ENCODE measurements around the gene AK9. TPM values are rescaled to one million over a fixed set of nuclear protein-coding genes. Genes with fewer than 3 reads are reported as not detected.

The AK9 gene
- total and polyA plus RNA-seq, 11 donors: 6.6 to 17.0 (median 9.1) TPM

- ATAC-seq (no peak), DNase-seq (no peak)
- peaks cover 0 to 6% (median 0%) of the 10 kb centered on the region in 12 donors for H3K9me3 ChIP-seq
- TF ChIP-seq CTCF (IDR thresholded peaks at IDR 0.05): no peak
- TF ChIP-seq POLR2A (IDR thresholded peaks at IDR 0.05): no peak
- H3K27ac ChIP-seq: no peak overlapping the region
- H3K4me3 ChIP-seq: no peak overlapping the region
- intact Hi-C loops (cut with DNase I): no loop called here
- H3K27me3 ChIP-seq: no peaks in the 10 kb centered on the region
- 94 to 100% (median 99%) methylated on average over 1 of the region's 1 CpG for WGBS, 4 donors
- H3K36me3 ChIP-seq: peaks cover 0 to 9% (median 0%) of the 10 kb centered on the region in 9 donors
- H3K4me1 ChIP-seq: no peaks in the 10 kb centered on the region
These were observed 79.5 kb downstream of the AK9 start for GRCh38 chr6:109611502-109611901.

GRCh38 chr6:109610590-109610989 lies 80.4 kb downstream of the AK9 start:
- H3K4me1 ChIP-seq: no peaks in the 10 kb centered on the region
- intact Hi-C loops (cut with DNase I): no loop called here
- no peak overlapping the region for H3K27ac ChIP-seq
- H3K4me3 ChIP-seq: no peak overlapping the region
- DNase-seq (no peak), ATAC-seq (no peak)
- 80 to 92% (median 85%) methylated on average over 2 of the region's 2 CpGs for WGBS, 4 donors
- H3K9me3 ChIP-seq: peaks cover 0 to 6% (median 0%) of the 10 kb centered on the region in 12 donors
- peaks cover 0 to 9% (median 0%) of the 10 kb centered on the region in 9 donors for H3K36me3 ChIP-seq
- TF ChIP-seq POLR2A (IDR thresholded peaks at IDR 0.05): no peak
- TF ChIP-seq CTCF (IDR thresholded peaks at IDR 0.05): no peak
- H3K27me3 ChIP-seq: no peaks in the 10 kb centered on the region

GRCh38 chr6:109609737-109610136 lies 81.3 kb downstream of the AK9 start:
- Histone ChIP-seq H3K27me3 (no peaks in the 10 kb centered on the region), H3K27ac (no peak overlapping the region), H3K36me3 (peaks cover 0 to 9% (median 0%) of the 10 kb centered on the region in 9 donors), H3K9me3 (peaks cover 0 to 6% (median 0%) of the 10 kb centered on the region in 12 donors), H3K4me3 (no peak overlapping the region), H3K4me1 (no peaks in the 10 kb centered on the region)
- DNase-seq: no peak
- no peak for TF ChIP-seq CTCF (IDR thresholded peaks at IDR 0.05)
- no peak for TF ChIP-seq POLR2A (IDR thresholded peaks at IDR 0.05)
- ATAC-seq: no peak
- intact Hi-C loops (cut with DNase I): no loop called here
- 55 to 76% (median 70%) methylated on average over 1 of the region's 1 CpG for WGBS, 4 donors

- H3K4me1 ChIP-seq: no peaks in the 10 kb centered on the region
- no peaks in the 10 kb centered on the region for H3K27me3 ChIP-seq
- H3K36me3 ChIP-seq: peaks cover 0 to under 1% (median 0%) of the 10 kb centered on the region in 9 donors
- intact Hi-C loops (cut with DNase I): no loop called here
- TF ChIP-seq CTCF (IDR thresholded peaks at IDR 0.05): no peak
- TF ChIP-seq POLR2A (IDR thresholded peaks at IDR 0.05): no peak
- DNase-seq: no peak
- H3K27ac ChIP-seq: no peak overlapping the region
- no peak for ATAC-seq
- WGBS, 4 donors: 90 to 94% (median 92%) methylated on average over 2 of the region's 2 CpGs
- H3K9me3 ChIP-seq: peaks cover 0 to 26% (median under 1%) of the 10 kb centered on the region in 12 donors
- H3K4me3 ChIP-seq: no peak overlapping the region
These were observed 84.6 kb downstream of the AK9 start for GRCh38 chr6:109606359-109606758.
